HFFc6 (cell line): ENCODE results near the gene EIPR1. TPM values are rescaled to one million over a fixed set of nuclear protein-coding genes. Genes with fewer than 3 reads are reported as not detected.

ENCODE experiments used
- DNase-seq: peaks from one replicate; pipeline ENCODE4 v3.0.0-alpha.2; 2018
- H3K27ac Mint-ChIP-seq: 2 replicates; pipeline ENCODE4 v1.8.0; 2020; ENCODE audit warnings: mild to moderate bottlenecking, mixed read lengths
- H3K27me3 Mint-ChIP-seq: 2 replicates; pipeline ENCODE4 v1.8.0; 2021; ENCODE audit warnings: mild to moderate bottlenecking, moderate library complexity, mixed read lengths; ENCODE audit not compliant: insufficient read depth
- H3K36me3 Mint-ChIP-seq: 2 replicates; pipeline ENCODE4 v1.8.0; 2021; ENCODE audit warnings: low read depth, mixed read lengths
- H3K4me1 Mint-ChIP-seq: 2 replicates; pipeline ENCODE4 v1.8.0; 2020; ENCODE audit warnings: low read depth, mixed read lengths
- H3K4me3 Mint-ChIP-seq: 2 replicates; pipeline ENCODE4 v1.8.0; 2020; ENCODE audit warnings: mild to moderate bottlenecking, moderate library complexity, mixed read lengths
- H3K9me3 Mint-ChIP-seq: 2 replicates; pipeline ENCODE4 v1.8.0; 2020; ENCODE audit warnings: mild to moderate bottlenecking, mixed read lengths
- CTCF ChIP-seq: fragments of 200-600 bp; sonication (generic); IDR thresholded peaks from 2 replicates; pipeline ENCODE4 v1.5.0; 2021; ENCODE audit warnings: antibody characterized with exemption, mild to moderate bottlenecking
- total RNA-seq, 6 experiments: library from RNA; stranded (reverse); fragmentation: NEBNext Ultra II Directional; extraction: Animal tissue kit (Norgen Biotek cat#: 25700); gene quantifications; 2 replicates in 1 of 6; 3 replicates in 5 of 6; pipeline ENCODE4 v1.2.3, GENCODE V29; 2021

EIPR1 gene
- total RNA-seq, 6 experiments from 2014 or later = 26.6 to 30.9 (median 28.8) TPM

- Mint-ChIP-seq H3K27me3 (no peaks in the 10 kb centered on the region), H3K4me3 (no peak overlapping the region), H3K27ac (no peak overlapping the region), H3K9me3 (no peaks in the 10 kb centered on the region), H3K4me1 (no peaks in the 10 kb centered on the region), H3K36me3 (peaks cover 10% of the 10 kb centered on the region; the same call in 1 of the 2 replicates)
- TF ChIP-seq CTCF = no peak
- no peak for DNase-seq
Observed at GRCh38 chr2:3266925-3267867, 110.4 kb downstream of the EIPR1 start.

- H3K27me3 Mint-ChIP-seq = no peaks in the 10 kb centered on the region
- DNase-seq = no peak
- no peaks in the 10 kb centered on the region for H3K4me1 Mint-ChIP-seq
- H3K27ac Mint-ChIP-seq = no peak overlapping the region
- no peak for TF ChIP-seq CTCF
- no peak overlapping the region for H3K4me3 Mint-ChIP-seq
- peaks cover 10% of the 10 kb centered on the region; the same call in 1 of the 2 replicates for H3K36me3 Mint-ChIP-seq
- no peaks in the 10 kb centered on the region for H3K9me3 Mint-ChIP-seq
Observed at GRCh38 chr2:3265981-3266924, 111.4 kb downstream of the EIPR1 start.

- TF ChIP-seq CTCF = no peak
- Mint-ChIP-seq H3K36me3 (0 out of 2 replicates have a peak, but pooled peaks cover 4% of the 10 kb centered on the region), H3K9me3 (no peaks in the 10 kb centered on the region), H3K27me3 (no peaks in the 10 kb centered on the region), H3K27ac (no peak overlapping the region), H3K4me1 (no peaks in the 10 kb centered on the region), H3K4me3 (no peak overlapping the region)
- no peak for DNase-seq
Observed at GRCh38 chr2:3265471-3265870, 112.1 kb downstream of the EIPR1 start.

- no peaks in the 10 kb centered on the region for H3K9me3 Mint-ChIP-seq
- H3K36me3 Mint-ChIP-seq = 0 out of 2 replicates have a peak, but pooled peaks cover 4% of the 10 kb centered on the region
- no peak overlapping the region for H3K27ac Mint-ChIP-seq
- H3K4me1 Mint-ChIP-seq = no peaks in the 10 kb centered on the region
- DNase-seq = no peak
- TF ChIP-seq CTCF = no peak
- no peaks in the 10 kb centered on the region for H3K27me3 Mint-ChIP-seq
- H3K4me3 Mint-ChIP-seq = no peak overlapping the region
Observed at GRCh38 chr2:3264010-3264744, 113.4 kb downstream of the EIPR1 start.

DNA sequence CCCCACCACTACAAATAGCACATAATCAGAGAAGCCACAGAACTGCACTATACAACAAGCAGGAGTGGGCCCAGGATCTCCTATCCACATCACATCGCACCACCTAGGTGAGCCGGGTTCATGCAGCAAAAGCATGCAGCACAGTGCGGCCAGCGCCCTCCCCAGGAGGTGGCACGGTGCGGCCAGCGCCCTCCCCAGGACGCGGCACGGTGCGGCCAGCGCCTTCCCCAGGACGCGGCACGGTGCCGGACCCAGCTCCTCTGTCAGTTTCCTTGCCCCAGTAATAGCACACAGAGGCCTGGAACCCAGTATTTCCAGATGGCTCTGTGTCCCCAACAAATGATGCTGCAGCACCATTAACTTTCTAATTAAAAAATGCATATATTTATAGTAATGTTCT, 114.1 kb downstream of the EIPR1 start:
- Mint-ChIP-seq H3K27ac (no peak overlapping the region), H3K4me3 (no peak overlapping the region)

More for the DNA sequence above, 114.1 kb downstream of the EIPR1 start:
- Mint-ChIP-seq H3K36me3 (0 out of 2 replicates have a peak, but pooled peaks cover 4% of the 10 kb centered on the region), H3K9me3 (no peaks in the 10 kb centered on the region), H3K4me1 (no peaks in the 10 kb centered on the region), H3K27me3 (no peaks in the 10 kb centered on the region)
- TF ChIP-seq CTCF = no peak
- no peak for DNase-seq
